GM19240 (cell line): ENCODE data around the gene ZNF277.

Experiments used
- DNase-seq: peaks from one replicate; pipeline ENCODE4 v3.0.0; 2011; ENCODE audit warnings: low spot score; ENCODE audit not compliant: insufficient read length

Gene ZNF277, protein sequence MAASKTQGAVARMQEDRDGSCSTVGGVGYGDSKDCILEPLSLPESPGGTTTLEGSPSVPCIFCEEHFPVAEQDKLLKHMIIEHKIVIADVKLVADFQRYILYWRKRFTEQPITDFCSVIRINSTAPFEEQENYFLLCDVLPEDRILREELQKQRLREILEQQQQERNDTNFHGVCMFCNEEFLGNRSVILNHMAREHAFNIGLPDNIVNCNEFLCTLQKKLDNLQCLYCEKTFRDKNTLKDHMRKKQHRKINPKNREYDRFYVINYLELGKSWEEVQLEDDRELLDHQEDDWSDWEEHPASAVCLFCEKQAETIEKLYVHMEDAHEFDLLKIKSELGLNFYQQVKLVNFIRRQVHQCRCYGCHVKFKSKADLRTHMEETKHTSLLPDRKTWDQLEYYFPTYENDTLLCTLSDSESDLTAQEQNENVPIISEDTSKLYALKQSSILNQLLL

GRCh38 chr7:112206238-112206990 is at the start of gene ZNF277, which contains the start of gene DOCK4:
TSS of gene ZNF277 (plus strand) at chr7:112206695. CDS start at chr7:112206717, 22 bp downstream.
TSS of gene DOCK4 (minus strand) at chr7:112206399. CDS start at chr7:112206138, 261 bp downstream.
- DNase-seq, result peak; percentile 62

DNA sequence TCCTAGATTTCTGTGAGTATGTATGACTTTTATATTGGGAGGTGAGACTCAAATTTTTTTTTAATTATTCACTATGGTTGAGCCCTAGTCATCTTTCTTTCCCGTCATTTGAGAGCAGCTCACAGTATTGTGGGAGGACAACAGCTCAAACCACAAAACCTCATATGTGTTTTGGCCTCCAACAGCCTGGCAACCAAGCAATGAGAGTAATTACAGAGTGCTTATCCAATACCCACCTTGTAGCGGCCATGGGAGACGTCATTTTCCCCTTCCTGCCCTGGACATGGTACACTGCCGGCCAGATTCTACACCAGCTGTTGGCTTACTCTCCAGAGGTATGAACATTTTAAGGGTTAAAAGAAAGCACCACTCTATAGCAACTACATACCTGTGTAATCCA is 49.4 kb upstream of the ZNF277 start:
- DNase-seq, result no peak

- DNase-seq, result no peak
Observed at GRCh38 chr7:112159351-112159750, 47.1 kb upstream of the ZNF277 start.

- DNase-seq, result no peak
Observed at GRCh38 chr7:112160130-112160770, 46.2 kb upstream of the ZNF277 start.

- no peak for DNase-seq
Observed at GRCh38 chr7:112160771-112161150, 45.7 kb upstream of the ZNF277 start.

DNA sequence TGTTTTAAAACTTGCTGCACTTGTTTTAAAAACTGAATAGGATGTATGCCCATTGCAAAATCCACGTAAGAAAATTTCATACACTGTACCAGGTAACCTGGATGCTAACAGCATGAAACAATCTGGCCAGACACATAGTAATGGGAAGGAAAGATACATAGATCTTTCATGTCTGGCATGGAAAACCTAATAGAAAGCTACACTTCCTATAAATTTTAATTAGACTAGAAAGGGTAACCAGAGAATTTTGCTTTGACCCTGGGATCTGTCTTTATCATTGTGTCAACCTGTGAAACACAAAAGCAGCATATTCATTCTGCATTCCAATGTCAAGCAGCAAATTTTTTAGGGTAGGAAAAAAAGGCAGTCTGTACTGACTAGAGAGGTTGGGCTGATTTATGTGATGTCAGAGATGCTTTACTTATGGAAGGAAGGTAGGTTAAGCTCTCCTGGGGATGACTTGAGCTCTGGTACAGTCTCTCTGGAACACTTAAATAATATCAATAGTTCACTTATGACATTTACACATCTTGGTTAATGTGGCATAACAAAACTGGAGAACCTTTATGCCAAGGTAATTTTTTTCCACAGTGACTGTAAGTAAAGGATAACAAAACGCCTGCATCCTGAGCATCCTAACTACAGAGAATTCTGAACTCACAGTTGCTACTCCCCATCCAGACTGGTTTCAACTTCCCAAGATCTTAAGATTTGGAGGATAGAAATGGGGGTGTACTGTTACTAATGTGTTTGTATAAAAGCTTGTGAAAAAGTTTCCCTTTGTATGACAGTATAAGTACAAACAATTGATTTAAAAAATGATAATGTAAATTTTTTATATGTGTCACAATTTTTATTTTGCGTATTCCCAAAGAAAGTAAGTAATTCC is 45.0 kb upstream of the ZNF277 start:
- DNase-seq, result no peak

- no peak for DNase-seq
Observed at GRCh38 chr7:112162142-112162766, 44.2 kb upstream of the ZNF277 start.

DNA sequence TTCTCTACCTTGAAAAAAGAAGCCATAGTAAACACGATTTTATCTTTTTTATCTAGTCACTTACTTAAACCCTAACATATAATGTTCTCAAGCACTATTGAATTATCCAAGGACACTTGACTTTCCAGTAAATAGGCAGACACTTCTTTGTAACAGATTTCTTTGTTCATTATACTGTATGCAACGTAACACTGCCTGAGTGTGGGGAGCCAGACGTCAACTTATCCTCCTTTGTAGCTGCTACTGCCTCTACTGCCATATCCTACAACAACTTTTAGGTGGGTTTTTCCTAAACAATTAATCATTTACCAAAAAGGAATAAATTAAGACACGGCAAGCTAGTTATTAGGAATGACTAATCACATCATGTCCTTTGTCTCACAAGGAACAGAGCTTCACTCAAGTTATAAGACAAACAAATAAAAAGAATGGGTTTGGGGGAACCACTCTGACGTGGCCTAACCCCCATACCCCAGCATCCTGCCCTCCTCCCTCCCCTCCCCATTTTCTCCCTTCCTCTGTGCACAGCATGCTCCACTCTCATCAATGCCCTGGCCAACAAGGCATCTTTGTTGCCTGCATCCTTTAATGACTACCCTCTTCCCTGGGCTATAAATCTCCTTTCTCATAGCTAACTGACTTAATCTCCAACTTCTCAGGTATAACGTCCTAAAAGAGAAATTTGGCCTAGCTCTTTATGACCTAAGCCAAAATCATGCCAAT is 43.5 kb upstream of the ZNF277 start:
- DNase-seq, result no peak

DNA sequence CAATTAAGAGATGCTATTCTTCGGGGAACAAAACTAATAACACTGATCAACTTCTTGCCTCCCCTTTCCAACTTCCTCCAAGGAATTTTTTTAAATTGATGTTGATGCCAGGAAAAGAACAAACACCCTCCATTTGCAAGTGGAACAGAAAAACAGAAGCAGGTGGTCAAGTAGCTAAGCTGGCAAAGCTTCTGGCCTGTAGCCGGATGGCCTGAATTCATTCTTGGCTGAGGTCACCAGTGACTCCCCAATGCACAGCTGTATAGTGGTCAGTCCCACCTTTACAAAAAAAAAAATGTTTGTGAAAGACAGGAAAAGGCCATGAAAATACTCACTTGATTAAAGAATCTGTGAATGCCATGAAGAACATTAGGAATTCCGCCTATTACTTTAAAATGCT is 39.3 kb upstream of the ZNF277 start:
- DNase-seq, result no peak

DNA sequence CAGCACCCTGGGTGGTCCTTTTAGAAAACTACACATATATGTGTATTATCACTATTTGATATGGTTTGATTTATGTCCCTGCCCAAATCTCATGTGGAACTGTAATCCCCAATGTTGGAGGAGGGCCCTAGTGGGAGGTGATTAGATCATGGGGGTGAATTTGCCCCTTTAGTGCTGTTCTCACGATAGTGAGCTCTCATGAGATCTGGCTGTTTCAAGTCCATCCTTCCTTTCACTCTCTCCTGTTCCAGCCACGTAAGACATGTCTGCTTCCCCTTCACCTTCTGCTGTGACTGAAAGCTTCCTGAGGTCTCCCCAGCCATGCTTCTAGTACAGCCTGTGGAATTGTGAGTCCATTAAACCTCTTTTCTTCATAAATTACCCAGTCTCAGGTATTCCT is 37.6 kb upstream of the ZNF277 start:
- no peak for DNase-seq

GRCh38 chr7:112171673-112172072 is 34.8 kb upstream of the ZNF277 start:
- DNase-seq, result no peak

DNA sequence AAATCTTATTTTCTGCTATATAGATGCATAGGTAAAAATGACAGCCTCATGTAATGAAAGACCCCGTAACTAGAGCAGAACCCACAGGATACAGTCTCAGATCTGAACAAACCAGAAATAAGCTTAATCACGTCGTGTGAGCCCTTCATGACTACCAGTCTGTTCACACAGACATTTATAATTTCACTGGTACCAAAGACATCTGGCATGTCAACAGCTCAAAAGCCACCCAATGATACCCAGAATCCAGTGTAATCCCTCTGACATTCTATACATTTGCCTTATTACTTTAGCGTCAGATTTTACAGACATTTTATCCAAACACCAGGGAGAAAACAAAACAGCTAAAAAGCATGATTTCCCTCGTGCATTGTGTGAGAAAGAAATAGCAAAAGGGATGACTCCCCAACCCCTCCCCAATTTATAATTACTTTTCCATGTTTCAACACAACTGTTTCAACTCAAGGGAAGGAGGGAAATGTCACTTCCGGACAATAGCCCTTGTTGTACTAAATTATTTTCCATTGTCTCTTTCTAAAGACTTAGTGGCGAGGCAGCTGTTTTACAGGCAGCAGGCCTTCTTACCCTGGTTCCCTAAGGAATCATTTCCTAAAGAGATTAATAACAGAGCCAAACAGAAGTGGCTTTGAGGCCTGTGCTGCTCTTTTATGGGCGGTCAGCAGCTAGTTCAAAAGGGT is 33.5 kb upstream of the ZNF277 start:
- no peak for DNase-seq

GRCh38 chr7:112173568-112173905 is 33.0 kb upstream of the ZNF277 start:
- DNase-seq, result no peak

GRCh38 chr7:112174192-112174591 is 32.3 kb upstream of the ZNF277 start:
- DNase-seq, result no peak

- DNase-seq, result no peak
Observed at GRCh38 chr7:112176241-112176640, 30.3 kb upstream of the ZNF277 start.

GRCh38 chr7:112176693-112177415 is 29.6 kb upstream of the ZNF277 start:
- no peak for DNase-seq

GRCh38 chr7:112180223-112180622 is 26.3 kb upstream of the ZNF277 start:
- DNase-seq, result no peak

- DNase-seq, result no peak
Observed at GRCh38 chr7:112182749-112183148, 23.7 kb upstream of the ZNF277 start.

DNA sequence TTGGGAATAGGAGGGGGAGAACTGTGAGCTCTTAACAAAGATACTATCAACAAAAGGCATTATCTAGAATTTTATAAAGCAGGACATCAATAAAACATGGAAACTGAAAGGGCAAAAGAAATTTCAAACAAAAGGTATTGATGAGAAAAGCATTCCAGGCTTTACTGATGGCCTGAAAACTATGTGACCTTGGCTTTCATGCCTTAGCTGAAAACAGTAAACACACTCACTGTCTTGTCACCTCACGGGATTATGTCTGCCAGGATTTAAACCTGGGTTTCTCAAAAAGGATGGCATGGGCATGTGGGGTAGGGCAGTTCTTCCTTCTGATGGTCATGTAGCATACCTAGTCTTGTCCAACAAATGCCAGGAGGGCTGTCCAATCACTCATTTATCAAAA is 23.2 kb upstream of the ZNF277 start:
- no peak for DNase-seq
